Stimulated activated CD4-positive, alpha-beta T cell treated with anti-CD3 and anti-CD28 coated beads, Interleukin-15, amount 100 ng/mL, for 24 hours (primary cell): Measurements from ENCODE around the gene ARFGEF3.

Experiments
- DNase-seq: peaks from one replicate; pipeline ENCODE4 v3.0.0-alpha.2; 2020

The ARFGEF3 gene

GRCh38 chr6:138245751-138246150 lies 84.0 kb downstream of the ARFGEF3 start:
- DNase-seq: no peak

GRCh38 chr6:138246650-138247440 lies 85.1 kb downstream of the ARFGEF3 start:
- no peak for DNase-seq

- no peak for DNase-seq
Observed at GRCh38 chr6:138248011-138248410, 86.3 kb downstream of the ARFGEF3 start.

- DNase-seq: no peak
Observed at GRCh38 chr6:138248878-138249277, 87.1 kb downstream of the ARFGEF3 start.

GRCh38 chr6:138250053-138250452 lies 88.3 kb downstream of the ARFGEF3 start:
- DNase-seq: no peak

- no peak for DNase-seq
Observed at GRCh38 chr6:138250513-138251247, 88.9 kb downstream of the ARFGEF3 start.

- DNase-seq: no peak
Observed at GRCh38 chr6:138253731-138254130, 92.0 kb downstream of the ARFGEF3 start.

GRCh38 chr6:138255443-138255842 lies 93.7 kb downstream of the ARFGEF3 start:
- DNase-seq: no peak

GRCh38 chr6:138257638-138258040 lies 95.9 kb downstream of the ARFGEF3 start:
- no peak for DNase-seq

- DNase-seq: no peak
Observed at GRCh38 chr6:138258197-138258596, 96.5 kb downstream of the ARFGEF3 start.

GRCh38 chr6:138258991-138259390 lies 97.3 kb downstream of the ARFGEF3 start:
- no peak for DNase-seq

- no peak for DNase-seq
Observed at GRCh38 chr6:138261116-138261780, 99.5 kb downstream of the ARFGEF3 start.

GRCh38 chr6:138263963-138264362 lies 102.2 kb downstream of the ARFGEF3 start:
- no peak for DNase-seq

GRCh38 chr6:138264372-138264880 lies 102.7 kb downstream of the ARFGEF3 start:
- no peak for DNase-seq

- no peak for DNase-seq
Observed at GRCh38 chr6:138266095-138266494, 104.4 kb downstream of the ARFGEF3 start.

- no peak for DNase-seq
Observed at GRCh38 chr6:138267971-138268895, 106.5 kb downstream of the ARFGEF3 start.

GRCh38 chr6:138271451-138271850 lies 109.7 kb downstream of the ARFGEF3 start:
- DNase-seq: no peak

- no peak for DNase-seq
Observed at GRCh38 chr6:138272533-138273315, 111.0 kb downstream of the ARFGEF3 start.

- no peak for DNase-seq
Observed at GRCh38 chr6:138275976-138276375, 114.2 kb downstream of the ARFGEF3 start.

- no peak for DNase-seq
Observed at GRCh38 chr6:138277835-138278234, 116.1 kb downstream of the ARFGEF3 start.

GRCh38 chr6:138278326-138278725 lies 116.6 kb downstream of the ARFGEF3 start:
- no peak for DNase-seq

- no peak for DNase-seq
Observed at GRCh38 chr6:138285800-138286199, 124.1 kb downstream of the ARFGEF3 start.
